Ectodermal cell (in vitro differentiated cells): ENCODE results near the gene SDHA.

ENCODE experiments used
- H3K27ac ChIP-seq: 2 replicates; pipeline ENCODE4 v1.7.0; 2013; ENCODE audit warnings: mild to moderate bottlenecking, low read depth, low read length; ENCODE audit not compliant: insufficient read depth, poor library complexity, severe bottlenecking
- H3K27me3 ChIP-seq: 2 replicates; pipeline ENCODE4 v1.7.0; 2013; ENCODE audit warnings: mild to moderate bottlenecking, low read length; ENCODE audit not compliant: insufficient read depth, control insufficient read depth, poor library complexity, severe bottlenecking
- H3K36me3 ChIP-seq: one replicate; pipeline ENCODE4 v1.7.0; 2013; ENCODE audit warnings: low read length; ENCODE audit not compliant: control insufficient read depth, insufficient read depth
- H3K4me1 ChIP-seq: one replicate; pipeline ENCODE4 v1.7.0; 2013; ENCODE audit warnings: low read length; ENCODE audit not compliant: control insufficient read depth, insufficient read depth
- H3K4me3 ChIP-seq: 2 replicates; pipeline ENCODE4 v1.7.0; 2013; ENCODE audit warnings: low read depth, low read length, control low read depth; ENCODE audit not compliant: insufficient read depth
- H3K9me3 ChIP-seq: 2 replicates; pipeline ENCODE4 v1.7.0; 2013; ENCODE audit warnings: mild to moderate bottlenecking, low read length, moderate library complexity; ENCODE audit not compliant: control insufficient read depth
- WGBS, 2 experiments: methylation state at CpG; one replicate each; pipeline ENCODE4 v1.1.7; 2013; ENCODE audit warnings: missing lambda C conversion rate in 2 of 2; 5-methylcytosine and 5-hydroxymethylcytosine counted together

SDHA gene

DNA sequence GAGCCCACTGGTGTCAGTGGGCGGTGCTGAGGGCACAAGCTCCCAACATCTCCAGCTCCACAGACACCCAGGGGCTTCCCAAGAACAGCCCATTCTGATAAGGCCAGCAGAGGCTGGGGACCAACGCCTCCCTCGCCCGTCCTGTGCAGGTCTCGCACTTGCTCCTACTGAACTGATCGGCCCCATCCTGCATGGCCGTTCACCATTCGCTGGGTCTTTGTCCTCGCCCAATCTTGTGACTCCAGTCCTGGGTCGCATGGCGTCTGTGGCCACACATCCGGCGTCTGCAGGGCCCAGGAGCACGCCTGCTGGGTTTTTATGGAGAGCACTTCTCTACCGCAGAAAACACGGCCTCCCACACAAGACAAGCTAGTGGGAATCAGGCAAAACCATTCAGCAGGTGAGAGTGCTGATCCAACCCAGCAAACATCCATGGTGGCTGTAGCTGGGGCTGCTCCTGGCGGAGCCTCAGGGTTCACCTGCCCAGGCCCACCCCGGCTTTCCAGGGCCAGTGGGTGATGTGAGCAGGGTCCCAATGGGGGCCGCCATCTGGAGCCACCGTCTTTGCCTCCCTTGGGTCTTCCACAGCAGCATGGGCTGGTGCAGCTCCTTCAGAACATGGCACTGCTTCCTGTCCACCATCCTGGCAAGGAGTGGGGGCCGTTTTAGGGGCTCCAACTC is 19.5 kb upstream of the SDHA start:
- Histone ChIP-seq H3K4me3 (no peak overlapping the region), H3K36me3 (no peaks in the 10 kb centered on the region), H3K4me1 (peaks cover 8% of the 10 kb centered on the region), H3K27me3 (no peaks in the 10 kb centered on the region), H3K9me3 (no peaks in the 10 kb centered on the region), H3K27ac (no peak overlapping the region)
- 95 to 97% methylated on average over 21 of the region's 21 CpGs for WGBS, 2 experiments

DNA sequence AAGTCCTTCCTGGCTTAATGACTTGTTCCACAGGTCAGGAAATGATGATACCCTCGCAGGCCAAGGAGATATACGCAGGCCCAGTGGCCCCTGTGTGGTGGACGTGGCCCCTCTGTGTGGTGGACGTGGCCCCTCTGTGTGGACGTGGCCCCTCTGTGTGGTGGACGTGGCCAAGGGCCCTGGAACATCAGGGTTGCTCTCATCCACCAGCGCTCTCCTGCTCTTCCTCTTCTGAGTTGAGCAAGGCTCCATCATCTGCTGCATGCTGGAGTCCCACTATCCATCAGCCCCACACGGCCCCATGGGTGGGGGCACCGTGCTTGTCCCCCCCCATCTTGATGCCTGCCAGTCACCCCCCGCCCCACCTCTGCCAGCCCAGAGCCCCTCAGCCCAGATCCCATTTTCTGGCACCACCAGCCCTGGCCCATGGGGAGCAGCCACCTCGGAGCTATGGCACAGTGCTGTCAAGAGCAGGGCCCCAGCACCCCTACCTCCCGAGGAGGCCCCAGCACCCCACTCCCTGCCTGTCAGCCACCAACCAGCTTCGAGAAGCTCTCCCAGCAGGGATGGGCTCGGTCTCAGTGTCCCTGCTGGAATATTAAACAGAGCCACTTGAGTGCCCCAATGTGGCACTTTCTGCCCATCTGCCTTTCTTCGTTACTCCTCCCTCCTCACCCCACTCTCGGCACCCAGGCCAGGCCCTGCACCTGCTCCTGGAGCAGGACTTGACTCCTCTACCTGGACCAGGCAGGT is 18.7 kb upstream of the SDHA start:
- peaks cover 6% of the 10 kb centered on the region for H3K36me3 ChIP-seq
- H3K9me3 ChIP-seq, result no peaks in the 10 kb centered on the region
- peaks cover 8% of the 10 kb centered on the region for H3K4me1 ChIP-seq
- WGBS, 2 experiments, result 92 to 94% methylated on average over 16 of the region's 16 CpGs
- no peak overlapping the region for H3K27ac ChIP-seq
- H3K27me3 ChIP-seq, result no peaks in the 10 kb centered on the region
- H3K4me3 ChIP-seq, result no peak overlapping the region

DNA sequence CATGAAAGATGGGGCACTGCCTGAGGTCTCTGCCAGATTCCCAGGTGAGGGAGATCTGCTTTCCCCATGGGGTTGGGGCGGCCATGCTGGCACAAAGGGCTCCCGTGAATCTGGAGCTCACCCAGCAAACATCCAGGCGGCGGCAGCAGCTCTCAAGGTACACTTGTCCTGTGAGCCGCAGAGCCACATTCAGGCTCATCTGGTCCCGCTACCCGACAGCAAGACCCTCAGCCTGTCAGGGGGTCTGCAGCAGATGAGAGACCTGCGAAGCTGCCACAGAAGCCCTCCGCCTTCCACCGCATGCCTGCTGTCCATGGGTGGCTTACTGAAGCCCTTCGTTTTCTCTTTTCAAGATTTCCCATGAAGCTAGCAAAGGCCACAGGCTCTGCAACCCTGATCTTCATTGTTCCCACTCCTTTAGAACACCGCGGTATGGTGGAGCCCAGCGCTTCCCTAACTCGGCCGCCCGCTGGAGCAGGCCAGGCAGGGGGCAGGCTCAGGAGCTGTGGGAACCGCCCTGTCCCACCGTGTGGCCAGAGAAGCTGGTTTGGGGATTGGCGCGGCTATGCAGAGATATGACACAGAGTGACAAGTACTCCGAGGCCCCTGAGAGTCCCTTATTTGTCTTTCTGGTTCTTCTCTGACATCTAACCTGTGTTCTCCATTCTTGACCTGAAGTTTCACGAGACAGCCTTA is 18.0 kb upstream of the SDHA start:
- 70 to 73% methylated on average over 23 of the region's 23 CpGs for WGBS, 2 experiments
- no peak overlapping the region for H3K27ac ChIP-seq
- H3K27me3 ChIP-seq, result no peaks in the 10 kb centered on the region
- no peaks in the 10 kb centered on the region for H3K9me3 ChIP-seq
- H3K36me3 ChIP-seq, result peaks cover 13% of the 10 kb centered on the region
- H3K4me3 ChIP-seq, result no peak overlapping the region
- peaks cover 8% of the 10 kb centered on the region for H3K4me1 ChIP-seq

DNA sequence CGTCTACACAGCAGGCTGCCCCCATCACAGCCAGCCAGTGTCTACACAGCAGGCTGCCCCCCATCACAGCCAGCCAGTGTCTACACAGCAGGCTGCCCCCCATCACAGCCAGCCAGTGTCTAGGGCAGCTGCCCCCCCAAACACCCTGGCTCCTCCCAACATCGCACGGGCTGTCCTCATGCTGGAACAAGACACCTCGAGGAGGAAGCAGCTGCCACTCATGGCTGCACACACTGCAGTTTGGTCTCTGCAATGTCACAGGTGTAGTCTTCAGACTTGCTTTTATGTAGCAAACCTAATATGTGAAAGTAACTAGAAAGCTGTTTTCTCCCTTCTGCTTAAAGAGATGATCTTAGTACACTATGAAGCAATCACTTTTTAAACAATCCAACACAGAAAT is 17.1 kb upstream of the SDHA start:
- Histone ChIP-seq H3K9me3 (no peaks in the 10 kb centered on the region), H3K27ac (no peak overlapping the region)
- WGBS, 2 experiments, result 57% methylated on average over 4 of the region's 4 CpGs

DNA sequence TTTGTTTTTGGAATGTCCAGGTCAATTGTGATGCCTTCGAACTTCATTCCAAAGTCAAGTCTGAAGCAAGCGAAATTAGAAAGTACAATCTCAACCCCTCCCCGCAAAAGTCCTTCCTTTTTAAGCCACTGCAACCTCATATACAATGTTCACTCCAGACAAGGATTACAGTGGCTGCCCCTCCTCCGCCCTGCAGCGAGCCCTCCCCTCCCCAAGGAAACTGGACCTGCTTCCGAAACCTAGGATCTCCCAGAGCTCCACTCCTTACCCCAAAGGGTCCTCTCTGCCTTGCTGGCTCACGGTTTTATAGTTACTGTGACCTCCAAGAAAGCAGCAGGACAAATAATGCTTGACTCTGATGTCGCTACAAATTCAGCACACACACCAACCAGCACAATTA is 16.4 kb upstream of the SDHA start:
- WGBS, 2 experiments, result 84 to 88% methylated on average over 8 of the region's 8 CpGs

More for the DNA sequence above, 17.1 kb upstream of the SDHA start:
- peaks cover 15% of the 10 kb centered on the region for H3K36me3 ChIP-seq
- no peaks in the 10 kb centered on the region for H3K27me3 ChIP-seq
- H3K4me1 ChIP-seq, result peaks cover 8% of the 10 kb centered on the region
- H3K4me3 ChIP-seq, result no peak overlapping the region

DNA sequence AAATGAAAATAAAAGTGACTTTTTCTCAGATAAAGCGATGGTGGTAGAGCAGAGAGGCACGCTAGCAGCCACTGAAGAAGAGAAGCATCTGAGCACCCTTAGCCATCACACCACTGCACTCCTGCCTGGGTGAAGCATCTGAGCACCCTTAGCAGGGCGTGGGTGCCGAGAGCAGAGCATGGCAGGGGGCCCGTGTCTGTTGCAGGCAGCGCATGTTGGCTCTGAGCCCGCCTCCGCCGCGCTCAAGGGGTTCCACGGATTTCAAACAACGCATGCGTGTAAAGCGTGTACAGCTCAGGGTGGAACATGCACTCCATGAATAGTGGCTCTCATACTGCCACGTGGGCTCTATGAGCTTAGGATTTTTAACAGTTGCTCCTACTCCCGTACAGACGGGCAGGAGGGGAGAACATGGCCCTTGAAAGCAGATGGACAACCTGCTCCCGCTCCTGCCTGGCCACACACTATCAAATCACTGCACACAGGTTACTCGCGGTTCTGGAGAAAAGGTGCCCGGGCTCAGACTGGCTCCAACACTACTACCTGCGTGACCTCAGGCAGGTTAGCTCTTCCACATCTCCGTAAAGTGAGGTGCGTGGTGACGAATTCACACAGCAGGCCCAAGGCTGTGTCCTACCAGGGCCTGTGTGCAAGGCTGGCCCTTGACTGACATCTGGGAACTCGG is 14.7 kb upstream of the SDHA start:
- H3K36me3 ChIP-seq, result peaks cover 15% of the 10 kb centered on the region
- no peak overlapping the region for H3K27ac ChIP-seq

More for the DNA sequence above, 16.4 kb upstream of the SDHA start:
- no peak overlapping the region for H3K27ac ChIP-seq
- H3K27me3 ChIP-seq, result no peaks in the 10 kb centered on the region
- no peaks in the 10 kb centered on the region for H3K9me3 ChIP-seq
- peaks cover 8% of the 10 kb centered on the region for H3K4me1 ChIP-seq
- peaks cover 15% of the 10 kb centered on the region for H3K36me3 ChIP-seq
- no peak overlapping the region for H3K4me3 ChIP-seq

DNA sequence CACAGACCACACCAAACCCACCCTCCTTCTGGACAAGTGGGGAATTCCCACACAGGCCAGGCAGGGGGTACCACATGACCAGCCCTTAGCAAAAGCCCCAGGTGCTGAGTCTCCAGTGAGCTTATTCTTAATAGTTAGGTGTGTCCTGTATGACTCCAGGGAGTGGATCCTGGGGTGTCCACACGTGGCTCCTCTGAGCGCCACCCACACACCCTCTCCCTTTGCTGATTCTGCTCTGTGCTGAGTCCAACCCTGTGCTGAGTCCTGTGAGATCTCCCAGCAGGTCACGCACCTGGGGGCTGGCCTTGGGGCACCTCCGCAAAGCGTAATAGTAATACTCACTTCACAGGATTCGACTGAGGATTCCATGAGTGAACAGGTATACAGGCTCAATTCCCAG is 14.1 kb upstream of the SDHA start:
- H3K4me1 ChIP-seq, result peaks cover 8% of the 10 kb centered on the region
- peaks cover 15% of the 10 kb centered on the region for H3K36me3 ChIP-seq
- no peak overlapping the region for H3K27ac ChIP-seq
- H3K4me3 ChIP-seq, result no peak overlapping the region
- 79 to 83% methylated on average over 6 of the region's 6 CpGs for WGBS, 2 experiments
- no peaks in the 10 kb centered on the region for H3K27me3 ChIP-seq
- H3K9me3 ChIP-seq, result no peaks in the 10 kb centered on the region

More for the DNA sequence above, 14.7 kb upstream of the SDHA start:
- 95% methylated on average over 26 of the region's 26 CpGs for WGBS, 2 experiments
- Histone ChIP-seq H3K9me3 (no peaks in the 10 kb centered on the region), H3K4me1 (peaks cover 8% of the 10 kb centered on the region), H3K27me3 (no peaks in the 10 kb centered on the region), H3K4me3 (no peak overlapping the region)

DNA sequence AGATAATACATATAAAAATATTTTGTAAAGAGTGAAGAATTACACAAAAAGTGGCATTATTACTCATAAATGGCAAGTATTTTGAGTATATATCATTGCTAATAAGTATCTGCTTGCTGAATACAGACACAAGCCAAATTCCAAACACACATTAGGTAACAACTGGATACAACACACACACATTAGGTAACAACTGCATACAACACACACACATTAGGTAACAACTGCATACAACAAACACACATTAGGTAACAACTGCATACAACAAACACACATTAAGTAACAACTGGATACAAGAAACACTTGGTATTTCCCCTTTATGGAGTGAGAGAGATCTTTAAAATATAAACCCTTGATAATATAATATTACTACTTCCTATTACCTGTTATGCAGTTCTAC is 13.7 kb upstream of the SDHA start:
- Histone ChIP-seq H3K27me3 (no peaks in the 10 kb centered on the region), H3K27ac (no peak overlapping the region), H3K9me3 (no peaks in the 10 kb centered on the region), H3K4me3 (no peak overlapping the region), H3K36me3 (peaks cover 15% of the 10 kb centered on the region), H3K4me1 (peaks cover 8% of the 10 kb centered on the region)

DNA sequence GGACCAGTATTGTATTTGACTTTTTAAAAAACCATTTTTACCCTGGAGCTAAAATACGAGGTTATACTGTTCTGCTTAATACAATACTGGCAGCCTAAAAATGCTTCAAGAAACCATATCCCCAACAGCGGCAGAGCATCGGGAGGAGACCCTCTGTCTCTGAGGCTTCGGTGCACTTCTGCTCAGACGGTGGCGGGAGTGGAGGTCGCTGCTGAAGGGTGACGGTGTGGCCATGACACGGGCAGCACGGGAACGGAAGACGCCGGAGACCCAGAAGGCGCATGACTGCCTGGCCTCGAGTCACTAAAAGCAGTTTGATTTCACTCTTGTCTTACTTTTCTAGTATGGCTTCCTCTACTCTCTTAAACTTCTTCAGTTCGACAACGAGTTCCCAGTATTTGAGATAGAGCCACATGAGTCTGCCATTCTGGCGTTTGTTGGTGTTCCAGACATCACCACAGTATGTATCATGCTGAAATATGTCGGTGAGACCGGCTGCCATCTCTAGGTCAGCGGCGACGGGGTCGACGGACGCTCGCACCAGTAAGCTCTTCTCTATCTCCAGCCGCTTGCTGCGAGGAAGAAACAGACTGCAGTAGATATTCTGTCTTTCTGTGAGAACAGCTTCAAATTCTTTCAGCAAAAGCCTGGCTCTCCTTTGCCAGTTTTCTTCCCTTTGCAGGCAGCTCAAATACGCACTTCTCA is 13.0 kb upstream of the SDHA start:
- WGBS, 2 experiments, result 93 to 94% methylated on average over 30 of the region's 30 CpGs

More for the DNA sequence above, 13.0 kb upstream of the SDHA start:
- H3K9me3 ChIP-seq, result no peaks in the 10 kb centered on the region
- H3K27me3 ChIP-seq, result no peaks in the 10 kb centered on the region
- peaks cover 8% of the 10 kb centered on the region for H3K4me1 ChIP-seq
- H3K36me3 ChIP-seq, result peaks cover 15% of the 10 kb centered on the region
- no peak overlapping the region for H3K27ac ChIP-seq
- no peak overlapping the region for H3K4me3 ChIP-seq
